GM19035 (cell line): Measurements from ENCODE around the gene PDZRN3.

Source experiments
- ATAC-seq: cut with Tn5 transposase; IDR thresholded peaks from one replicate; pipeline ENCODE4 v1.9.1; 2021; ENCODE audit not compliant: unreplicated experiment

Gene PDZRN3

GRCh38 chr3:73624821-73625665 lies at the start of gene PDZRN3:
Gene PDZRN3 (minus strand): TSS chr3:73624941.
- no peak for ATAC-seq

GRCh38 chr3:73674280-73674679 lies 49.5 kb upstream of the PDZRN3 start:
- ATAC-seq = no peak

DNA sequence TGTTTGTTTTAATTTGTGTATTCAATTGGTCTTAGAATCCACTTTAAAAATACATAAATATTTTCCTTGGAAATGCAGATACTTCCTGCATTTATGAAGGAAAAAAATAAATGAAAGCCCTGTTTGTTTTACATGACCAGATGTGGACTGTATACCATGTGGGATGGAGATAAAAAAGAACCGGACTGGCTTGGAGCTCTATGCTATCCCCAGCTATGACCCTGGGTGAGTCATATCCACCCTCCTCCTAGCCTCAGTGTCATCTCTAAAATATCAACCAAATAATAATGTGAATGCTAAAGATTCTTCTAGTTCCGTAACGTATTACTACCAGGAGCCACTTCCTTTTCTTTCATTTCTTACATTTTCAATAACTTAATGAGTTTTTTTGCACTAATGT lies 44.5 kb upstream of the PDZRN3 start:
- ATAC-seq = no peak

GRCh38 chr3:73668391-73668790 lies 43.6 kb upstream of the PDZRN3 start:
- no peak for ATAC-seq

DNA sequence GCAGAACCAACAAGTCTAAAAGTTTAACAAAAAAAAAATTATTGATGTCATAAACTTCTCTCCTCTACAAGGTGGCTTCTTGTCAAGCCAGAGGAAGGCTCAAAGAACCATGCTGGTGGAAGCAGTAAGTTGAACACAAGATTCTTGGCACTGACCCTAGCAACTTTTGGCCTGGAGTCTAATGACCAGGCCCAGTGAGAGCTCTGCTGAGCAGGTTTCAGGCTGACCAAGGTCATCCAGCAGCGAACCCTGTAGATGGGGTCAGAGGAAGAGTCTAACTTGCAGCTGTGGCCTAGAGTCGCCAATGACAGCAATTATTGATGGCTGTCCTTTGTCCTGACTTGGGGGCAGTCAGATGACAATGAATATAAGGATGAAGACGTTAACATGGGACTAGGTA lies 43.1 kb upstream of the PDZRN3 start:
- no peak for ATAC-seq

DNA sequence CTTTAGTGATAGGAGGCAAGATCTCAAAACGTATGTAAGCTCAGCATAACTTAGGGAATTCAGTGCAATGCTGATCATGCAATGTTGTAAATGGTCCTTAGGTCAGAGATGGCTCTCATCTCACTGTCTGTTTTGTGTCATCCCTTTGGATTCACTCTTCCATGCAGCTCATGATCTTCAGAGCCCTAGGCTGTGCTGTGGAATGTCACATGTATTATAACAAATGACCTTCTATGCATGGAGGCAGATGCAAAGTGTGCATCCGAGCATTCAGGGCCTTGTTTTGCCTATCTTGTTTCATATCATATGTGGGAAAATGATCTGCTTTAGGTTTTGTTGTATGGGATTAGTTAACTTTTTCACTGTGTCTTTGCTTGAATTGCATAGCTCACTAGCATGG lies 40.5 kb upstream of the PDZRN3 start:
- ATAC-seq = no peak

DNA sequence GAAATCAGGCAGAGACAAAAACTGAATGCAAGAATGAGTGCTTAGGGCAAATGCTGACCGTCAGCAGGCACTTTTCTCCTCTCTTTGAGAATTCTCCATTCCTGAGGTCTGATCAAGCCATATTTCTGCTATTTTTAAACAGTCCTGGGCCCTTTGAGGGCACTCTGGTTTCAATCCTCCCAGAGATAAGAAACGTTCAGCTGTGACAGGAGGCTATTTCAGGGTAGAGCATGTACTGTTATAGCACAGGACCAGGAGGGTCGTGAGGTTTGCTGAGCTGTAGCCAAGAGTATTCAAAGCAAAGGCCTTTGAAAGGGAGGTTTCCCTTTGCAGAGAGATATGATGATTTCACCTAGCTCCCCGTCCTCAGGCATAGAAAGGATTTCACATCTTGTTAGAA lies 39.6 kb upstream of the PDZRN3 start:
- no peak for ATAC-seq

DNA sequence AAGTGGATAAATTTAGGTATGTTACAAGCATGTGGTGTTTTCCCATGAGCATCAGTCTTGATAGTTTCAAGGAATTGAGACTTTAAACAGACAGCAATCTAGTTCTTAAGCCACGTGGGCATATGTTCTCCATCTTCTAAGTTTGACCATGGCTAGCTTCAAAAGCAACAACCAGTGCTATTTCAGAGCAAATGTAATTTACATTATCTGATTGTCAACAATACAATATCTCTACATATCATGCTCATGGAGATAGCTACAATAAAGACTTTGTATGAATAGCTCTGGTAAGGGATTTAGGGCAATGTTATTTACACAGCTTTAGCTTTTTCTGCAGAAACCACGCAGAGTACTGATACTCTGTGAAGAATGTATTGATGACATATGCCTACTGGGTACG lies 38.8 kb upstream of the PDZRN3 start:
- ATAC-seq = no peak

- no peak for ATAC-seq
Observed at GRCh38 chr3:73661265-73661664, 36.5 kb upstream of the PDZRN3 start.

- ATAC-seq = no peak
Observed at GRCh38 chr3:73658227-73658626, 33.5 kb upstream of the PDZRN3 start.

DNA sequence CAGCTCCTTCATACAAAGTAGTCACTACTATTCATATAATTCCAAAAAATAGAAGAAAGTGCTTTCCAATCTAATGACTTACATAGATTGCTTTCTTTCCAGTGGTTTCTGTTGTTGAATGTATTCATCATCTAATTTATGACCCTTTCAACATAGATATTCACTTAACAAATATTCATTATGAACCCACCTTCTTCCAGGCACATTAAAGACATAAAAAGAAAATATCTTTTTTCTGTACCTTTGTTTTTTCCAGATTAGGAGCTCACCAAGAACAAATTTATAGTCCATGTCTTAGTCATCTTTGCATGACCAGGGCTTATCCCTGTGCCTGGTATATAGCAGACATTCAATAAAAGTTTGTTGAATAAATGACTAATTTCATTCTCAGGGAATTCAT lies 32.4 kb upstream of the PDZRN3 start:
- no peak for ATAC-seq

- ATAC-seq = no peak
Observed at GRCh38 chr3:73656241-73656890, 31.6 kb upstream of the PDZRN3 start.

DNA sequence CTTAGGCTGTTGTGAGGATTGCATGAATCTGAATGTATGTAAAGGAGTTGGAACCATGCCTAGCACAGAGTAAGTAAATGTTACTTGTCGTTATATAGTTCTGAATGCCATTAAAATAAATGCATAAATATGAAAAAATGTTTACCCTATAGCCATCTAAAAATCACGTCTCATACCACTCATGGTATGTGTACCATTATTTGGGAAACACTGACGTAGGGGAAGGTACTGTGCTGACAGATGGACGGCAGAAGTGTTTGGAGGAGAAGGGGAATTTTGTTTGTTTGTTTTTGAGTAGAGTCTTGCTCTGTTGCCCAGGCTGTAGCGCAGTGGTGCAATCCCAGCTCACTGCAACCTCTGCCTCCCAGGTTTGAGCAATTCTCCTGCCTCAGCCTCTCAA lies 30.5 kb upstream of the PDZRN3 start:
- no peak for ATAC-seq

GRCh38 chr3:73653877-73654276 lies 29.1 kb upstream of the PDZRN3 start:
- no peak for ATAC-seq

GRCh38 chr3:73653351-73653750 lies 28.6 kb upstream of the PDZRN3 start:
- no peak for ATAC-seq

DNA sequence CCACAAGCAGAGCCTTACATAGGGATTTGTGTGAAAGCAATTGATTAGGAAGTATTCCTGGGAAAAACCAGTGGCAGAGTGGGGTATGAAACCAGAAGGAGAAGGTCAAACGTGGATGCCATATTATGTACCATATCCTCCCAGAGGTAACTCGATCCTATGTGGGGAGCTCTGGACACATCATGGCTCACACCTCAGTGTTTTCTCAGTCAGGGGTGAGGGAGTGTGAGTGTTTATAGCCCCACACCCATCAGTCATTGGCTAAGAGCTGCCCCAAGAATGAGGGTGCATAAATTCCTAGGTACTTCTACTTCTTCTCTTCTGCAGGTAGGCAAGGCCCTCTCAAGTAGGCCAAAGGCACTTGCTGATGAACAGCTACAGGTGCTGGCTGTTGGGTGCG lies 28.2 kb upstream of the PDZRN3 start:
- ATAC-seq = no peak

DNA sequence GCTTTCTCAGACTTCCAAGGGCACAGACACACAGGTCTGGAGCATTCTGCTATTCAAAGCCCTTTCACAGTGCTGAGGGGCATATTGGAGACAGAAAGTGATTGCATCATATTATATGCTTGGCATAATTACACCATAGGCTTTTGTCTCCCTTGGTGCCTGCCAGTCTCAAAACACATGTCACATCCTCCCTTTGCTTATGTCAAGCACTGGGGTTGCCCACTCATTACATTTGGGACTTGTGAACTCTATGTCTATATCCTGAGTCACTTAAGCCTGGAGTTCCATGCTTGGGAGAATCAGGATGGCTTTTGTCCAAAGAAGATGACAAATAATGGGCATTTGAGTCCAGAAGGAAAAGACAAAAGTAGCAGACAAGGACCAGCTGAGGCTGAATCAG lies 12.3 kb upstream of the PDZRN3 start:
- no peak for ATAC-seq

GRCh38 chr3:73635254-73635653 lies 10.5 kb upstream of the PDZRN3 start:
- no peak for ATAC-seq

DNA sequence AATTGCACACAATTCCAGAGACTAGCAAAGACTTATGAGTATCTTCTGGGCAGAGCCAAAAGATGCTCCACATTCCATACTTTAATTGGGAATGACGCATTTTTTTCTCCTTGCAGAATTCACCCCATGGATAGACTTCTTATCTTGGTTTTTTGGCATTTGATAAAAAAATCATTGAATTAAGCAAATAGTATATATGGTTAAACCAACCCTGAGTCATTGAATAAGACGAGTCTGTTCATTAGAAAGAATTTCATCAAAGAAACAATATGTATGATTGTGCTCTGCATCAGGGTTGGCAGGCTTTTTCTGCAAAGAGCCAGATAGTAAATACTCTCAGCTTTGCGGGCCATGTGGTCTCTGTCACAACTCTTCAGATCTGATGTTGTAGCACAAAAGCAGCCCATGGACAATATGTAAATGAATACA lies 9.2 kb upstream of the PDZRN3 start:
- no peak for ATAC-seq

GRCh38 chr3:73633453-73633852 lies 8.7 kb upstream of the PDZRN3 start:
- ATAC-seq = no peak

GRCh38 chr3:73626106-73626505 lies 1.4 kb upstream of the PDZRN3 start:
- ATAC-seq = no peak

DNA sequence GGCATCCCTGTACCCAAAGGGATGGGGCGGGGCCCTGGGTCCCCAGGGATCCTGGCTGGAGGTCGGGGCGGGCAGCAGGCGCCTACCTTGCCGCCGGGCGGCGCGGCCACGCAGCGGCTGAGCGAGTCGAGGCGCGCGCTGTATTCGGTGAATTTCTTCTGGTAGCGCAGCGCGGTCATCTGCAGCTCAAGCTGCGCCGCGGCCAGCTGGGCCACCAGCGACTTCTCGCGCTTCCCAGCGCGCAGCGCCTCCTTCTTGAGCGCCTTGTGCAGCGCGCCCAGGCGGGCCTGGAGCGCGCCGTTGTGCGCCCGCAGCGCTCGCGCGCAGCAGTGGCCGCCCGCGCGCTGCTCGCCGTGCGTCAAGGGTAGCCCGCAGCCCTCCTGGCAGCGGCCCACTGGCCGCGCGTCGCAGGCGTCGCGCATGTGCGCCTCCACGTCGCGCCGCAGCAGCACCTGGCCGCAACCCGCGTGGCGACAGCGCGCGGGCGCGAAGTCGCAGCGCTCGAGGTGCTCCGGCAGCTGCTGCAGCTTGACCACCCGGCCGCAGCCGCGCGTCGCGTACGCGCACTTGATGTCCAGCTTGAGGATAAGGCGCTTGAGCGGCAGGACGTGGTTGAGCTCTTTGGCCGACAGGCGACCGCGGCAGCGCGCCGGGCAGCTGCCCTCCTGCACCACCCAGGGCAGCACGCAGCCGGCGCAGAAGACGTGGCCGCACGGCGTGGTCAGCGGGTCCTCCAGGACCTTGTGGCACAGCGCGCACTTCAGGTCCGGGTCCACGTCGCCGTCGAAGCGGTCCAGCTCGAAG lies 522 bp downstream of the PDZRN3 start:
- ATAC-seq = no peak
